GM23338 (cell line): ENCODE measurements around the gene ITCH. TPM values are rescaled to one million over a fixed set of nuclear protein-coding genes. Genes with fewer than 3 reads are reported as not detected.
A peak's percentile ranks its signal among the peaks of the same experiment; 100 is the strongest.

Experiments
- ATAC-seq: fragments of 200-7000 bp; cut with Tn5 transposase; 3 replicates; pipeline ENCODE4 v1.9.1; 2020
- DNase-seq: peaks from one replicate; pipeline ENCODE4 v3.0.0-alpha.2; 2015; ENCODE audit warnings: low spot score
- H2AFZ ChIP-seq: fragments of 200-600 bp; sonication (generic); 2 replicates; pipeline ENCODE4 v1.8.0; 2016; ENCODE audit warnings: antibody characterized with exemption, mild to moderate bottlenecking, moderate library complexity
- H3F3A ChIP-seq: fragments of 200-600 bp; sonication (generic); replicated peaks from 2 replicates; pipeline ENCODE4 v1.8.0; 2017; ENCODE audit warnings: antibody characterized with exemption, mixed run types, low read depth
- H3K27ac ChIP-seq: fragments of 200-600 bp; sonication (generic); 2 replicates; pipeline ENCODE4 v1.6.1; 2016; ENCODE audit warnings: low read depth
- H3K27me3 ChIP-seq: fragments of 200-600 bp; sonication (generic); 2 replicates; pipeline ENCODE4 v1.8.0; 2016; ENCODE audit warnings: mild to moderate bottlenecking, mixed run types, moderate library complexity; ENCODE audit not compliant: insufficient read depth
- H3K36me3 ChIP-seq: fragments of 200-600 bp; sonication (generic); 2 replicates; pipeline ENCODE4 v1.8.0; 2016; ENCODE audit warnings: mild to moderate bottlenecking; ENCODE audit not compliant: insufficient read depth
- H3K4me1 ChIP-seq: fragments of 200-600 bp; sonication (generic); 2 replicates; pipeline ENCODE4 v1.8.0; 2016; ENCODE audit warnings: mild to moderate bottlenecking, moderate library complexity; ENCODE audit not compliant: insufficient read depth
- H3K4me2 ChIP-seq: fragments of 200-600 bp; sonication (generic); 2 replicates; pipeline ENCODE4 v1.7.1; 2017; ENCODE audit warnings: mixed run types
- H3K4me3 ChIP-seq: fragments of 200-600 bp; sonication (generic); 2 replicates; pipeline ENCODE4 v1.6.1; 2016; ENCODE audit warnings: mixed run types
- H3K79me2 ChIP-seq: fragments of 200-600 bp; sonication (generic); replicated peaks from 2 replicates; pipeline ENCODE4 v1.8.0; 2017; ENCODE audit warnings: mild to moderate bottlenecking; ENCODE audit not compliant: insufficient read depth
- H3K9me2 ChIP-seq: fragments of 200-600 bp; sonication (generic); 2 replicates; pipeline ENCODE4 v1.8.0; 2017; ENCODE audit not compliant: insufficient read depth
- H4K20me1 ChIP-seq: fragments of 200-600 bp; sonication (generic); replicated peaks from 2 replicates; pipeline ENCODE4 v1.8.0; 2017; ENCODE audit warnings: mild to moderate bottlenecking; ENCODE audit not compliant: insufficient read depth
- H3K27ac Mint-ChIP-seq: 2 replicates; pipeline ENCODE4 v1.8.0; 2020; ENCODE audit warnings: inconsistent platforms, mild to moderate bottlenecking, moderate library complexity, mixed read lengths
- H3K27me3 Mint-ChIP-seq: 3 replicates; pipeline ENCODE4 v1.8.0; 2022; ENCODE audit warnings: low read depth, mild to moderate bottlenecking, moderate library complexity, mixed read lengths, inconsistent platforms; ENCODE audit not compliant: insufficient read depth, poor library complexity
- H3K36me3 Mint-ChIP-seq: 3 replicates; pipeline ENCODE4 v1.8.0; 2021; ENCODE audit warnings: low read depth, mild to moderate bottlenecking, inconsistent platforms, moderate library complexity, mixed read lengths
- H3K4me1 Mint-ChIP-seq: 3 replicates; pipeline ENCODE4 v1.8.0; 2020; ENCODE audit warnings: mild to moderate bottlenecking, inconsistent platforms, mixed read lengths
- H3K4me3 Mint-ChIP-seq: 3 replicates; pipeline ENCODE4 v1.8.0; 2021; ENCODE audit warnings: moderate library complexity, mild to moderate bottlenecking, inconsistent platforms, mixed read lengths
- H3K9me3 Mint-ChIP-seq: 3 replicates; pipeline ENCODE4 v1.8.0; 2020; ENCODE audit warnings: moderate library complexity, mild to moderate bottlenecking, inconsistent platforms, mixed read lengths
- CREB1 ChIP-seq: fragments of 250-450 bp; sonication (Bioruptor Pico); IDR thresholded peaks from 2 replicates; pipeline ENCODE4 v1.5.0; 2020; ENCODE audit warnings: low read depth, mild to moderate bottlenecking, moderate library complexity
- EZH2 ChIP-seq: fragments of 200-600 bp; sonication (generic); IDR thresholded peaks from one replicate; pipeline ENCODE4 v1.8.0; 2017; ENCODE audit warnings: antibody characterized with exemption, mild to moderate bottlenecking, low read depth; ENCODE audit not compliant: unreplicated experiment
- EZH2phosphoT487 ChIP-seq: fragments of 200-600 bp; sonication (generic); IDR thresholded peaks from one replicate; pipeline ENCODE4 v1.8.1; 2018; ENCODE audit warnings: antibody characterized with exemption; ENCODE audit not compliant: unreplicated experiment
- JUNB ChIP-seq: IDR thresholded peaks from one replicate; pipeline ENCODE4 v1.6.1; 2016; ENCODE audit warnings: antibody characterized with exemption; ENCODE audit not compliant: unreplicated experiment
- NANOG ChIP-seq: IDR thresholded peaks from 2 replicates; pipeline ENCODE4 v1.6.1; 2016; ENCODE audit warnings: antibody characterized with exemption, borderline replicate concordance
- POLR2AphosphoS5 ChIP-seq: IDR thresholded peaks from 2 replicates; pipeline ENCODE4 v1.6.1; 2016; ENCODE audit warnings: antibody characterized with exemption, low read depth
- STAT1 ChIP-seq: IDR thresholded peaks from one replicate; pipeline ENCODE4 v1.6.1; 2016; ENCODE audit warnings: antibody characterized with exemption; ENCODE audit not compliant: unreplicated experiment
- ZNF114 ChIP-seq: fragments of 250-450 bp; sonication (Bioruptor Pico); IDR thresholded peaks from 2 replicates; pipeline ENCODE4 v1.5.0; 2020; ENCODE audit warnings: mild to moderate bottlenecking, moderate library complexity
- ZNF331 ChIP-seq: fragments of 250-450 bp; sonication (Bioruptor Pico); IDR thresholded peaks from 2 replicates; pipeline ENCODE4 v1.5.0; 2020; ENCODE audit warnings: low read depth, mild to moderate bottlenecking, moderate library complexity
- polyA plus RNA-seq: library from polyadenylated mRNA; unstranded; fragments of >200 nt; fragmentation: Nextera tagmentation; extraction: Ambion mirVana; gene quantifications from 2 replicates; pipeline ENCODE4 v1.2.1, GENCODE V29; 2016
- total RNA-seq: library from RNA; depleted of rRNA; stranded (reverse); fragments of >200 nt; shearing (Covaris generic); gene quantifications from 2 replicates; pipeline ENCODE4 v1.2.3, GENCODE V29; 2014
- TF ChIP-seq, protein P1 (sequence below): IDR thresholded peaks from 2 replicates; pipeline ENCODE4 v1.6.1; 2016; ENCODE audit warnings: antibody characterized with exemption
- TF ChIP-seq, protein P2 (sequence below): IDR thresholded peaks from one replicate; pipeline ENCODE4 v1.6.1; 2018; ENCODE audit warnings: antibody characterized with exemption; ENCODE audit not compliant: unreplicated experiment
- TF ChIP-seq, protein P3 (sequence below): fragments of 250-450 bp; sonication (Bioruptor Pico); IDR thresholded peaks from 2 replicates; pipeline ENCODE4 v1.5.0; 2020; ENCODE audit warnings: mild to moderate bottlenecking, moderate library complexity
- TF ChIP-seq, protein P4 (sequence below), 2 experiments: fragments of 200-600 bp in 1 of 2; sonication (generic) in 1 of 2; conservative IDR thresholded peaks; 2 replicates each; pipeline versions ENCODE4 v1.5.1 to v1.6.1; 2016 to 2017; ENCODE audit warnings: antibody characterized with exemption in 2 of 2, low read depth in 2 of 2, mild to moderate bottlenecking in 2 of 2, moderate library complexity in 1 of 2

Gene ITCH
- total and polyA plus RNA-seq, 2 experiments from 2014 or later: 16.4 to 31.6 TPM

DNA sequence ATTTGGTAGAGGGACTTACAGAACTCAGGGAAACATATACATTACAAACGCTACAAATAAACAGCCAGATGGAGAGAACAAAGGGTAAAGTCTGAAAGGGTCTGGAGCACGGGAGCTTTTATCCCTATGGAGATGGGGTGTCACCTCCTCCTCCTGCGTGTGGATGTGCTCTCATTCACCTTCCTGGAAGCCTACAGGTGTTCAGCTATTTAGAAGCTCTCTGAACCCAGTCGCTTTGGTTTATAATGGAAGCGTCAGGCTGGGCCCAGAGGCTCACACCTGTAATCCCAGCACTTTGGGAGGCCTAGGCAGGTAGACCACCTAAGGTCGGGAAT is 17.7 kb upstream of the ITCH start:
- H3K4me3 Mint-ChIP-seq: no peak overlapping the region
- no peaks in the 10 kb centered on the region for H3K9me2 ChIP-seq
- H3F3A ChIP-seq: no peaks in the 10 kb centered on the region
- peaks cover 8% of the 10 kb centered on the region for H3K4me1 Mint-ChIP-seq
- DNase-seq (no peak), ATAC-seq (peak; percentile 86)
- no peaks in the 10 kb centered on the region for H4K20me1 ChIP-seq
- H3K27me3 Mint-ChIP-seq: peaks cover 2% of the 10 kb centered on the region
- H3K79me2 ChIP-seq: no peaks in the 10 kb centered on the region
- H3K4me3 ChIP-seq: no peak overlapping the region
- H3K4me1 ChIP-seq: peaks cover 10% of the 10 kb centered on the region
- H3K27me3 ChIP-seq: no peaks in the 10 kb centered on the region
- H3K27ac Mint-ChIP-seq: no peak overlapping the region
- TF ChIP-seq, protein P1, sequence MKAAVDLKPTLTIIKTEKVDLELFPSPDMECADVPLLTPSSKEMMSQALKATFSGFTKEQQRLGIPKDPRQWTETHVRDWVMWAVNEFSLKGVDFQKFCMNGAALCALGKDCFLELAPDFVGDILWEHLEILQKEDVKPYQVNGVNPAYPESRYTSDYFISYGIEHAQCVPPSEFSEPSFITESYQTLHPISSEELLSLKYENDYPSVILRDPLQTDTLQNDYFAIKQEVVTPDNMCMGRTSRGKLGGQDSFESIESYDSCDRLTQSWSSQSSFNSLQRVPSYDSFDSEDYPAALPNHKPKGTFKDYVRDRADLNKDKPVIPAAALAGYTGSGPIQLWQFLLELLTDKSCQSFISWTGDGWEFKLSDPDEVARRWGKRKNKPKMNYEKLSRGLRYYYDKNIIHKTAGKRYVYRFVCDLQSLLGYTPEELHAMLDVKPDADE: no peak
- TF ChIP-seq, protein P2, sequence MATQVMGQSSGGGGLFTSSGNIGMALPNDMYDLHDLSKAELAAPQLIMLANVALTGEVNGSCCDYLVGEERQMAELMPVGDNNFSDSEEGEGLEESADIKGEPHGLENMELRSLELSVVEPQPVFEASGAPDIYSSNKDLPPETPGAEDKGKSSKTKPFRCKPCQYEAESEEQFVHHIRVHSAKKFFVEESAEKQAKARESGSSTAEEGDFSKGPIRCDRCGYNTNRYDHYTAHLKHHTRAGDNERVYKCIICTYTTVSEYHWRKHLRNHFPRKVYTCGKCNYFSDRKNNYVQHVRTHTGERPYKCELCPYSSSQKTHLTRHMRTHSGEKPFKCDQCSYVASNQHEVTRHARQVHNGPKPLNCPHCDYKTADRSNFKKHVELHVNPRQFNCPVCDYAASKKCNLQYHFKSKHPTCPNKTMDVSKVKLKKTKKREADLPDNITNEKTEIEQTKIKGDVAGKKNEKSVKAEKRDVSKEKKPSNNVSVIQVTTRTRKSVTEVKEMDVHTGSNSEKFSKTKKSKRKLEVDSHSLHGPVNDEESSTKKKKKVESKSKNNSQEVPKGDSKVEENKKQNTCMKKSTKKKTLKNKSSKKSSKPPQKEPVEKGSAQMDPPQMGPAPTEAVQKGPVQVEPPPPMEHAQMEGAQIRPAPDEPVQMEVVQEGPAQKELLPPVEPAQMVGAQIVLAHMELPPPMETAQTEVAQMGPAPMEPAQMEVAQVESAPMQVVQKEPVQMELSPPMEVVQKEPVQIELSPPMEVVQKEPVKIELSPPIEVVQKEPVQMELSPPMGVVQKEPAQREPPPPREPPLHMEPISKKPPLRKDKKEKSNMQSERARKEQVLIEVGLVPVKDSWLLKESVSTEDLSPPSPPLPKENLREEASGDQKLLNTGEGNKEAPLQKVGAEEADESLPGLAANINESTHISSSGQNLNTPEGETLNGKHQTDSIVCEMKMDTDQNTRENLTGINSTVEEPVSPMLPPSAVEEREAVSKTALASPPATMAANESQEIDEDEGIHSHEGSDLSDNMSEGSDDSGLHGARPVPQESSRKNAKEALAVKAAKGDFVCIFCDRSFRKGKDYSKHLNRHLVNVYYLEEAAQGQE: no peak
- TF ChIP-seq EZH2 (no peak), ZNF331 (CRISPR knock-in tag) (no peak), STAT1 (no peak), NANOG (no peak), CREB1 (CRISPR knock-in tag) (no peak), ZNF114 (no peak), POLR2AphosphoS5 (no peak), JUNB (no peak), EZH2phosphoT487 (no peak)
- TF ChIP-seq, protein P3, sequence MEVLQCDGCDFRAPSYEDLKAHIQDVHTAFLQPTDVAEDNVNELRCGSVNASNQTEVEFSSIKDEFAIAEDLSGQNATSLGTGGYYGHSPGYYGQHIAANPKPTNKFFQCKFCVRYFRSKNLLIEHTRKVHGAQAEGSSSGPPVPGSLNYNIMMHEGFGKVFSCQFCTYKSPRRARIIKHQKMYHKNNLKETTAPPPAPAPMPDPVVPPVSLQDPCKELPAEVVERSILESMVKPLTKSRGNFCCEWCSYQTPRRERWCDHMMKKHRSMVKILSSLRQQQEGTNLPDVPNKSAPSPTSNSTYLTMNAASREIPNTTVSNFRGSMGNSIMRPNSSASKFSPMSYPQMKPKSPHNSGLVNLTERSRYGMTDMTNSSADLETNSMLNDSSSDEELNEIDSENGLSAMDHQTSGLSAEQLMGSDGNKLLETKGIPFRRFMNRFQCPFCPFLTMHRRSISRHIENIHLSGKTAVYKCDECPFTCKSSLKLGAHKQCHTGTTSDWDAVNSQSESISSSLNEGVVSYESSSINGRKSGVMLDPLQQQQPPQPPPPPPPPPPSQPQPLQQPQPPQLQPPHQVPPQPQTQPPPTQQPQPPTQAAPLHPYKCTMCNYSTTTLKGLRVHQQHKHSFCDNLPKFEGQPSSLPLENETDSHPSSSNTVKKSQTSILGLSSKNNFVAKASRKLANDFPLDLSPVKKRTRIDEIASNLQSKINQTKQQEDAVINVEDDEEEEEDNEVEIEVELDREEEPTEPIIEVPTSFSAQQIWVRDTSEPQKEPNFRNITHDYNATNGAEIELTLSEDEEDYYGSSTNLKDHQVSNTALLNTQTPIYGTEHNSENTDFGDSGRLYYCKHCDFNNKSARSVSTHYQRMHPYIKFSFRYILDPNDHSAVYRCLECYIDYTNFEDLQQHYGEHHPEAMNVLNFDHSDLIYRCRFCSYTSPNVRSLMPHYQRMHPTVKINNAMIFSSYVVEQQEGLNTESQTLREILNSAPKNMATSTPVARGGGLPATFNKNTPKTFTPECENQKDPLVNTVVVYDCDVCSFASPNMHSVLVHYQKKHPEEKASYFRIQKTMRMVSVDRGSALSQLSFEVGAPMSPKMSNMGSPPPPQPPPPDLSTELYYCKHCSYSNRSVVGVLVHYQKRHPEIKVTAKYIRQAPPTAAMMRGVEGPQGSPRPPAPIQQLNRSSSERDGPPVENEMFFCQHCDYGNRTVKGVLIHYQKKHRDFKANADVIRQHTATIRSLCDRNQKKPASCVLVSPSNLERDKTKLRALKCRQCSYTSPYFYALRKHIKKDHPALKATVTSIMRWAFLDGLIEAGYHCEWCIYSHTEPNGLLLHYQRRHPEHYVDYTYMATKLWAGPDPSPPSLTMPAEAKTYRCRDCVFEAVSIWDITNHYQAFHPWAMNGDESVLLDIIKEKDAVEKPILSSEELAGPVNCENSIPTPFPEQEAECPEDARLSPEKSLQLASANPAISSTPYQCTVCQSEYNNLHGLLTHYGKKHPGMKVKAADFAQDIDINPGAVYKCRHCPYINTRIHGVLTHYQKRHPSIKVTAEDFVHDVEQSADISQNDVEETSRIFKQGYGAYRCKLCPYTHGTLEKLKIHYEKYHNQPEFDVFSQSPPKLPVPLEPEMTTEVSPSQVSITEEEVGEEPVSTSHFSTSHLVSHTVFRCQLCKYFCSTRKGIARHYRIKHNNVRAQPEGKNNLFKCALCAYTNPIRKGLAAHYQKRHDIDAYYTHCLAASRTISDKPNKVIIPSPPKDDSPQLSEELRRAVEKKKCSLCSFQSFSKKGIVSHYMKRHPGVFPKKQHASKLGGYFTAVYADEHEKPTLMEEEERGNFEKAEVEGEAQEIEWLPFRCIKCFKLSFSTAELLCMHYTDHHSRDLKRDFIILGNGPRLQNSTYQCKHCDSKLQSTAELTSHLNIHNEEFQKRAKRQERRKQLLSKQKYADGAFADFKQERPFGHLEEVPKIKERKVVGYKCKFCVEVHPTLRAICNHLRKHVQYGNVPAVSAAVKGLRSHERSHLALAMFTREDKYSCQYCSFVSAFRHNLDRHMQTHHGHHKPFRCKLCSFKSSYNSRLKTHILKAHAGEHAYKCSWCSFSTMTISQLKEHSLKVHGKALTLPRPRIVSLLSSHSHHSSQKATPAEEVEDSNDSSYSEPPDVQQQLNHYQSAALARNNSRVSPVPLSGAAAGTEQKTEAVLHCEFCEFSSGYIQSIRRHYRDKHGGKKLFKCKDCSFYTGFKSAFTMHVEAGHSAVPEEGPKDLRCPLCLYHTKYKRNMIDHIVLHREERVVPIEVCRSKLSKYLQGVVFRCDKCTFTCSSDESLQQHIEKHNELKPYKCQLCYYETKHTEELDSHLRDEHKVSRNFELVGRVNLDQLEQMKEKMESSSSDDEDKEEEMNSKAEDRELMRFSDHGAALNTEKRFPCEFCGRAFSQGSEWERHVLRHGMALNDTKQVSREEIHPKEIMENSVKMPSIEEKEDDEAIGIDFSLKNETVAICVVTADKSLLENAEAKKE (CRISPR knock-in tag): no peak
- TF ChIP-seq, protein P4, sequence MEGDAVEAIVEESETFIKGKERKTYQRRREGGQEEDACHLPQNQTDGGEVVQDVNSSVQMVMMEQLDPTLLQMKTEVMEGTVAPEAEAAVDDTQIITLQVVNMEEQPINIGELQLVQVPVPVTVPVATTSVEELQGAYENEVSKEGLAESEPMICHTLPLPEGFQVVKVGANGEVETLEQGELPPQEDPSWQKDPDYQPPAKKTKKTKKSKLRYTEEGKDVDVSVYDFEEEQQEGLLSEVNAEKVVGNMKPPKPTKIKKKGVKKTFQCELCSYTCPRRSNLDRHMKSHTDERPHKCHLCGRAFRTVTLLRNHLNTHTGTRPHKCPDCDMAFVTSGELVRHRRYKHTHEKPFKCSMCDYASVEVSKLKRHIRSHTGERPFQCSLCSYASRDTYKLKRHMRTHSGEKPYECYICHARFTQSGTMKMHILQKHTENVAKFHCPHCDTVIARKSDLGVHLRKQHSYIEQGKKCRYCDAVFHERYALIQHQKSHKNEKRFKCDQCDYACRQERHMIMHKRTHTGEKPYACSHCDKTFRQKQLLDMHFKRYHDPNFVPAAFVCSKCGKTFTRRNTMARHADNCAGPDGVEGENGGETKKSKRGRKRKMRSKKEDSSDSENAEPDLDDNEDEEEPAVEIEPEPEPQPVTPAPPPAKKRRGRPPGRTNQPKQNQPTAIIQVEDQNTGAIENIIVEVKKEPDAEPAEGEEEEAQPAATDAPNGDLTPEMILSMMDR (conservative IDR thresholded peaks at IDR 0.05; ENCODE audit: low read depth in 2 of 2): no peak
- no peak overlapping the region for H3K27ac ChIP-seq
- no peaks in the 10 kb centered on the region for H3K9me3 Mint-ChIP-seq
- no peak overlapping the region for H3K4me2 ChIP-seq
- H2AFZ ChIP-seq: no peak overlapping the region
- H3K36me3 Mint-ChIP-seq: no peaks in the 10 kb centered on the region
- H3K36me3 ChIP-seq: no peaks in the 10 kb centered on the region
